ENCODE results near the gene TMEM30A.

GRCh38 chr6:75234126-75234865 lies 50.3 kb downstream of the TMEM30A start:
- TF ChIP-seq CTCF (IDR thresholded peaks at IDR 0.05; ENCODE audit: low read length) (no peak), EZH2 (optimal IDR thresholded peaks at IDR 0.05; ENCODE audit: low read depth, low read length) (no peak)

Measured in MM.1S (cell line).